Activated CD4-positive, alpha-beta T cell treated with anti-CD3 and anti-CD28 coated beads for 36 hours (primary cell): ENCODE data around the gene LAIR2. TPM values are rescaled to one million over a fixed set of nuclear protein-coding genes. Genes with fewer than 3 reads are reported as not detected.
A peak's percentile ranks its signal among the peaks of the same experiment; 100 is the strongest.
"Not testable (repeated sequence)": the region's sequence is repeated elsewhere in the genome, so short reads cannot be mapped to it uniquely, and the experiment has no call there.

ENCODE experiments used
- ATAC-seq: fragments of 200-7000 bp; cut with Tn5 transposase; one replicate; pipeline ENCODE4 v1.10.0; 2021; ENCODE audit warnings: mild to moderate bottlenecking, moderate library complexity
- CTCF ChIA-PET: fragments of 350-600 bp; sonication (Branson Sonifier 250); formaldehyde crosslinking; loops from one replicate; lab custom pipeline; 2021; ENCODE audit warnings: antibody characterized with exemption; lab: Charles Lee
- POLR2A ChIA-PET: fragments of 350-600 bp; sonication (Branson Sonifier 250); formaldehyde crosslinking; loops from one replicate; lab custom pipeline; 2021; ENCODE audit warnings: antibody characterized with exemption, inconsistent platforms; lab: Charles Lee
- DNase-seq: peaks from one replicate; pipeline ENCODE4 v3.0.0-alpha.2; 2020
- H3K27ac Mint-ChIP-seq: one replicate; pipeline ENCODE4 v1.8.0; 2021; ENCODE audit warnings: mixed read lengths
- H3K27me3 Mint-ChIP-seq: one replicate; pipeline ENCODE4 v1.8.0; 2021; ENCODE audit warnings: mixed read lengths
- H3K36me3 Mint-ChIP-seq: one replicate; pipeline ENCODE4 v1.8.0; 2021; ENCODE audit warnings: low read depth, mixed read lengths
- H3K4me1 Mint-ChIP-seq: one replicate; pipeline ENCODE4 v1.8.0; 2021; ENCODE audit warnings: mixed read lengths
- H3K4me3 Mint-ChIP-seq: one replicate; pipeline ENCODE4 v1.8.0; 2021; ENCODE audit warnings: mild to moderate bottlenecking, moderate library complexity, mixed read lengths
- H3K9me3 Mint-ChIP-seq: one replicate; pipeline ENCODE4 v1.8.0; 2021; ENCODE audit warnings: low read depth, mixed read lengths
- intact Hi-C, 2 experiments: fragments of 100-400 bp; cut with DNase I in 1 of 2; cut with micrococcal nuclease in 1 of 2; formaldehyde crosslinking; loops; one replicate each; pipeline versions ENCODE4 v1.14.2 to v1.15.1; 2022 to 2024; cut with DNase I, micrococcal nuclease
- total RNA-seq, 2 experiments: library from RNA; stranded (reverse); gene quantifications; one replicate each; pipeline ENCODE4 v1.2.3, GENCODE V29; 2021

The LAIR2 gene
- total RNA-seq, 2 experiments from 2014 or later = 3.7 to 5.1 TPM

DNA sequence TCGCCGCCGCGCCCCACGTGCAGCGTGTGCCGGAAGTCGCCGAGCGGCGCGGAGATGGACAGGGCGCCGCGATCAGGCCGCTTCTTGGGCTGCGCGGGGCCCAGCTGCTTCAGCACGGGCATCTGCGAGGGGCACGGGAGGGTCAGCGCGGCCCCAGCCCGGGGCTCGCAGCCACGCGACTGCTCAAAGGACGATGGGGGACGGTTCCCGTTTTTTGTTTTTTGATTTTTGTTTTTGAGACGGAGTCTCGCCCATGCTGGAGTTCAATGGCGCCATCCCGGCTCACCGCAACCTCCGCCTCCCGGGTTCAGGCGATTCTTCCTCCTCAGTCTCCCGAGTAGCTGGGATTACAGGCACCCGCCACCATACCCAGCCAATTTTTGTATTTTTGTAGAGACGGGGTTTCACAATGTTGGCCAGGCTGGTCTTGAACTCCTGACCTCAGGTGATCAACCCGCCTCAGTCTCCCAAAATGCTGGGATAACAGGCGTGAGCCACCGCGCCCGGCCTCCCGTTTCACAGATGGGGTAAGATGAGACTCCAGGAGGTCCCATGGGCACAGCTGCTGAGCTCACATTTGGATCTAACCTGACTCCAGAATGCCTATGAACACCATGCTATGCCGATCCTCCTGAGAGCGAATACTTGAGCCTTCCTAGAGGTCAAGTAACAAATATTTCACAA lies 37.1 kb upstream of the LAIR2 start:
- peaks cover 2% of the 10 kb centered on the region for H3K9me3 Mint-ChIP-seq
- intact Hi-C loops = loop anchor here in 1 of 2 experiments (2.0 to 10.0 kb wide), 6 partner anchors 57 to 1271 kb away; partner anchors contain the start of genes DNAAF3, PPP6R1, RPL28 and TMEM238
- H3K4me3 Mint-ChIP-seq = peak overlapping the region; percentile 46
- DNase-seq (no peak), ATAC-seq (no peak)
- peaks cover 19% of the 10 kb centered on the region for H3K4me1 Mint-ChIP-seq
- peaks cover 8% of the 10 kb centered on the region for H3K36me3 Mint-ChIP-seq
- peaks cover 24% of the 10 kb centered on the region for H3K27me3 Mint-ChIP-seq
- POLR2A ChIA-PET = no interaction called here
- CTCF ChIA-PET = interaction anchor here (0.6 to 0.7 kb wide), 2 partner anchors 36 to 209 kb away, joined by 3 to 4 read pairs; no protein-coding TSS in a partner anchor
- H3K27ac Mint-ChIP-seq = no peak overlapping the region

DNA sequence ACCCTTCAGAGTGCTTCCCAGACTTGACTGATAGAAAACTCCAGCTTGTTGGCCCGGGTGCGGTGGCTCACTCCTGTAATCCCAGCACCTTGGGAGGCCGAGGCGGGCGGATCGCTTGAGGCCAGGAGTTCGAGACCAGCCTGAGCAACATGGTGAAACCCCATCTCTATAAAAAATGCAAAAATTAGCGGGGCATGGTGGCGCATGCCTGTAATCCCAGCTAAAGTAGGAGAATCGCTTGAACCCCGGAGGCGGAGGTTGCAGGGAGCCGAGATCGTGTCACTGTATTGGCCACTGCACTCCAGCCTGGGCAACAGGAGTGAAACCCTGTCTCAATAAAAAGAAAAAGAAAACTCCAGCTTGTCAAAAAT lies 36.5 kb upstream of the LAIR2 start:
- H3K36me3 Mint-ChIP-seq, H3K27ac Mint-ChIP-seq, POLR2A ChIA-PET, ATAC-seq, H3K9me3 Mint-ChIP-seq, DNase-seq: not testable (repeated sequence)
- intact Hi-C loops = loop anchor here in 1 of 2 experiments (10.0 kb wide), 2 partner anchors 699 to 1271 kb away; partner anchors contain the start of genes DNAAF3 and ZNF665
- CTCF ChIA-PET = interaction anchor here (0.7 to 1.1 kb wide), 2 partner anchors 15 to 208 kb away, joined by 3 read pairs; no protein-coding TSS in a partner anchor
- Mint-ChIP-seq H3K27me3 (peaks cover 28% of the 10 kb centered on the region), H3K4me3 (peak overlapping the region; percentile 46), H3K4me1 (peaks cover 23% of the 10 kb centered on the region)

DNA sequence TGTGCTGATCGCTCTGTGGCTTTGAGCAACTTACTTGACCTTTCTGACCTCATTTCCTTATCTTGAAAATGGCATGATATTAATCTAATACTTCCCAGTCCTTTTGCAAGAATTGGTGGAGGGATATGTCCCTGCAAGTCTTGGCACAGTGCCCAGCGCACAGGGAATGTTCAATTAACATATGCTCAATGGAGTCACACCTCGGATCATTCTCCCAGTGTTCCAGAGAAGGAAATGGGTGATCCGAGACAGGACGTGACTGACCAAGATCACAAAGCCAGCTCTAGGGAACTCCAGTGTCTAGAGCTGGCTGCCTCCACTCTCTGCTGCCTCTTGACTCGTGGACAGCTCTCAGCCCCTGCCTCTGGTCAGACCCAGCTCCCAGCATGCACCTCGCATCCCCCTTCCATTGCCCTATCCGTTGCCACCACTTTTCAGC lies 33.1 kb upstream of the LAIR2 start:
- DNase-seq (no peak), ATAC-seq (no peak)
- H3K36me3 Mint-ChIP-seq = no peaks in the 10 kb centered on the region
- no peak overlapping the region for H3K27ac Mint-ChIP-seq
- H3K9me3 Mint-ChIP-seq = peaks cover 2% of the 10 kb centered on the region
- peaks cover 14% of the 10 kb centered on the region for H3K4me1 Mint-ChIP-seq
- peaks cover 39% of the 10 kb centered on the region for H3K27me3 Mint-ChIP-seq
- ChIA-PET POLR2A (no interaction called here), CTCF (interaction anchor here (0.7 to 1.2 kb wide), 2 partner anchors 8 to 53 kb away, joined by 3 to 4 read pairs; no protein-coding TSS in a partner anchor)
- no peak overlapping the region for H3K4me3 Mint-ChIP-seq
- intact Hi-C loops = loop anchor here in 1 of 2 experiments (10.0 kb wide), 2 partner anchors 695 to 1275 kb away; partner anchors contain the start of genes DNAAF3 and ZNF665

DNA sequence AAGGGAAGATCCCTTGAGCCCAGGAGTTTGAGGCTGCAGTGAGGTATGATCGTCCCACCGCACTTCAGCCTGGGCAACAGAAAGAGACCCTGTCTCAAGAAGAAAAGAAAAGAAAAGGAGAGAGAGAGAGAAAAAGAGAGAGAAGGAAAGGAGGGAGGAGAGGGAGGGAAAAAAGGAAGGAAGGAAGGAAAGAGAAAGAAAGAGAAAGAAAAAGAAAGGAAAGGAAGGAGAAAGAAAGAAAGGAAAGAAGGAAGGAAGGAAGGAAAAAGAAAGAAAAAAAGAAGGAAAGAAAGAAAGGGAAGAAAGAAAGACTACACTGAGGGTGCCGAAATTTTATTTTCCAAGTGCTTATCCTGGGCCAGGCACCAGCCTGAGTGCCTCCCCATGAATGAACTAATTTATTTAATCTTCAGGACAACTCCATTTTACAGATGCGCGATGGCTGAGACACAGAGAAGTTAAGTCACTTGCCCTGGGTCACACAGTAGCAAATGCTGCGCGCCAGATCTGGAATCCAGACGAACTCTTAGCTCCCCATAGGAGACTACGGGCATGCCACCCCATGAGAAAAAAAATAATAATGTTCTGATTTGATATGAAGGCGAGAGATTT lies 32.2 kb upstream of the LAIR2 start:
- Mint-ChIP-seq H3K9me3 (peaks cover 2% of the 10 kb centered on the region), H3K27me3 (peaks cover 44% of the 10 kb centered on the region), H3K4me3 (no peak overlapping the region), H3K27ac (no peak overlapping the region), H3K4me1 (peaks cover 12% of the 10 kb centered on the region), H3K36me3 (no peaks in the 10 kb centered on the region)
- POLR2A ChIA-PET = no interaction called here
- CTCF ChIA-PET = interaction anchor here (0.6 to 1.0 kb wide), 2 partner anchors 11 to 216 kb away, joined by 4 read pairs; no protein-coding TSS in a partner anchor
- ATAC-seq = no peak
- intact Hi-C loops = no loop called here
- DNase-seq = no peak

DNA sequence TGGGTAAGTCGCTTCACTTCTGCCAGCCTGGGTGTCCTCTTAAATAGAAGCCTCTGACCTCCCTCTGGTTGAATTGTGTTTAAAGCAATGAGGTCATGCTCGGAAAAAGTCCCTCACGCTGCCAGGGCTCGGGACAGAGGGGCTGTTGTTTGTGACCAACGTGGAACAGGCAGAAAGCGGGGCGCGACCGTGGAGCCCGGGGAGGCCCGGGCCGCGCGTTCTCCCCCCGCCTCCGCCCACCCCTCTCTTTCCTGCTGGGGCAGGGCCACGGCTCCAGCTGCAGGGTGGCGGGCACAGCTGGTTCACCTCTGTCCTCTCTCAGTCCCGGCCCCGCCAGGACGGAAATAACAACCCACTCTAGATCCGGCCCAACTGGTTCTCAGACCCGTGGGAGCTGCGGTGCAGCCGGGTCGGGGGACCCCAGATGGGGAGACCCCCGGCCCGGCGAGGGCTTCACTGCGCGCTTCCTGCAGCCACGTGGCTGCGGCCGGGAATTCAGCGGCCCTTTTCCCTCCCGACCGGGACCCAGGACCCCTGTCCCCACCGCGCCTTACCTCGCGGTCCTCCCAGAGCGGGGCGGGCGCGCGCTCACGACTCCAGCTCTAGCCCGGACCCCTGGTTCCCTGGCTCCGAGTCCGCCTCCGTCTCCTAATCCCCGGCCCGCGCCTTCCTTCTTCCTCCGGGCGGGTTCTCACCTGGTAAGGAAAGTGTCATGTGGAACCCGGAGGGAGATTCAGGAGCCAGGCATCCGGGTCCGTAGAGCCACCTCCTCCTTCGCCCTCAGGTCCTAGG lies 31.4 kb upstream of the LAIR2 start:
- Mint-ChIP-seq H3K4me3 (no peak overlapping the region), H3K4me1 (peaks cover 12% of the 10 kb centered on the region), H3K27ac (no peak overlapping the region), H3K36me3 (no peaks in the 10 kb centered on the region), H3K27me3 (peaks cover 41% of the 10 kb centered on the region), H3K9me3 (no peaks in the 10 kb centered on the region)
- intact Hi-C loops = no loop called here
- POLR2A ChIA-PET = no interaction called here
- ATAC-seq (peak; percentile 39), DNase-seq (no peak)
- CTCF ChIA-PET = interaction anchor here (0.6 to 1.0 kb wide), 3 partner anchors 10 to 665 kb away, joined by 3 to 4 read pairs (median 4); no protein-coding TSS in a partner anchor

DNA sequence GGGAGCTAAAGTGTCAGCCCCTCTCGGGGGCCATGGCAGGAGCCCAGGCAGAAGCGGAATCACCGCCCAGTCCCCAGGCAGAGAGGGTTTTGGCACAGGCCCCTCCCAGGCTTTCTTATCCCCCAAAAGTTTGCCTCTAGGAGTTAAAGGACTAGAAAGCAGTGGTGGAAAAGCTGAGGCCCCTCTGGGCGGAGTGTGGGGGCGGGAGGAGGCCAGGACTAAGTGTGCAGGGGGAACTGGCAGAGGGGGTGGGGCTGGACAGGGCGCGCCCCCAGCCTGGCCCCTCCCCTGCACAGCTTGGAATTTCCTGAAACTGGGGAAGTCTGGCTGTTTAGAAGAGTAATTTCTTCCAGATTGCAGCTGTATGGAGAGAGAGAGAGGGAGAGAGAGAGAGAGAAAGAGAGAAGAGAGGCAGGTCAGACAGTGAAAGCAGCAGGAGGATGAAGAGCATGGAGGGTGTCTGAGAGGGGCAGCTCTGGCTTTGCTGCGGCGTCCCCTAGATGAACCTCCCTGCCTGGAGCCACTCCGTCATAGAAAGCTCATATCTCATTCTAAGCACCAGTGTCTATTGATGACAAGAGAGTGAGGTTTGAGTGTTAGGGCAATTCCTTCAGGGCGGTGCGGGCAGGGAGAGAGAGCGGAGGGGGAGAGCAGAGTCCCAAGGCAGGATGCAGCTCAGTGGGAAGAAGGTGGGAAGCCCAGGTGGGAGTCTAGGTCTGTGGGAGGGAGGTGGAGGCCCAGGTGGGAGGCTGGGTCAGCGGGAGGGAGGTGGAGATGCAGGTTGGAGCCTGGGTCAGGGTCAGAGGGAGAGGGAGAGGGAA lies 29.4 kb upstream of the LAIR2 start, which contains the start of gene CDC42EP5:
TSS of gene CDC42EP5 (minus strand) at position 226 of the 821 bp plus-strand sequence. CDS start 7,749 bp downstream, outside the sequence.
- Mint-ChIP-seq H3K27me3 (peaks cover 48% of the 10 kb centered on the region), H3K9me3 (no peaks in the 10 kb centered on the region), H3K4me1 (peaks cover 12% of the 10 kb centered on the region), H3K36me3 (no peaks in the 10 kb centered on the region), H3K27ac (no peak within 1 kb of the TSS), H3K4me3 (no peak within 1 kb of the TSS)
- ChIA-PET CTCF (interaction anchor here (0.8 to 1.2 kb wide), 2 partner anchors 28 to 201 kb away, joined by 4 read pairs; no protein-coding TSS in a partner anchor), POLR2A (interaction anchor here (0.7 to 1.4 kb wide), 2 partner anchors 10 to 24 kb away, joined by 3 to 4 read pairs; partner anchors contain the start of genes LENG8 and LENG9)
- peak; percentile 68 for ATAC-seq
- intact Hi-C loops = no loop called here
- peak; percentile 42 for DNase-seq

DNA sequence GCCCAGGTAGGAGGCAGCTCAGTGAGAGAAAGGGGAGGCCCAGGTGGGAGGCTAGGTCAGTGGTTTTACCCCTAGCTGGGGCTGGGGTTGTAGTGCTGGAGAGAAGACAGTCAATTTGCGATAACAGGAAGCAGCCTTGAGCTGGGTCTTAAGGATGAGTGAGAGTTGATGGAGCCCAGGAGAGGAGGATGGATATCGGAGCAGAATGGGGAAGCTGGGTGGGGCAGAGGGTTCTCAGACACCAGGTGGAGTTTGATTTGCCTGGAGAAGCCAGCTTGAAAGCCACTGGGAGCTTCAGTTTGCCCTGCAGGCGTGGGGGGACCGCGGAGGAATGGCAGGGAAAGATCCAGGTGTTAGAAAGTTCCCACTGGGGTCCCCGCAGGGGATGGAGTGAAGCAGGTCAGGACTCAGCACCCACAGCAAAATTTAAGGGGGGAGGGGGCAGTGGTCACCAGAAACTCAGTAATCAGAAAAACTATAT lies 28.7 kb upstream of the LAIR2 start:
- CTCF ChIA-PET = interaction anchor here (0.6 to 1.2 kb wide), 5 partner anchors 26 to 1030 kb away, joined by 3 to 5 read pairs (median 4); no protein-coding TSS in a partner anchor
- no peak for ATAC-seq
- H3K4me3 Mint-ChIP-seq = no peak overlapping the region
- H3K27ac Mint-ChIP-seq = no peak overlapping the region
- H3K4me1 Mint-ChIP-seq = peaks cover 12% of the 10 kb centered on the region
- POLR2A ChIA-PET = interaction anchor here (1.4 kb wide), 1 partner anchor 25 kb away, joined by 4 read pairs; the partner anchor contains the start of gene LENG8
- intact Hi-C loops = no loop called here
- peaks cover 48% of the 10 kb centered on the region for H3K27me3 Mint-ChIP-seq
- no peaks in the 10 kb centered on the region for H3K9me3 Mint-ChIP-seq
- DNase-seq = no peak
- no peaks in the 10 kb centered on the region for H3K36me3 Mint-ChIP-seq

DNA sequence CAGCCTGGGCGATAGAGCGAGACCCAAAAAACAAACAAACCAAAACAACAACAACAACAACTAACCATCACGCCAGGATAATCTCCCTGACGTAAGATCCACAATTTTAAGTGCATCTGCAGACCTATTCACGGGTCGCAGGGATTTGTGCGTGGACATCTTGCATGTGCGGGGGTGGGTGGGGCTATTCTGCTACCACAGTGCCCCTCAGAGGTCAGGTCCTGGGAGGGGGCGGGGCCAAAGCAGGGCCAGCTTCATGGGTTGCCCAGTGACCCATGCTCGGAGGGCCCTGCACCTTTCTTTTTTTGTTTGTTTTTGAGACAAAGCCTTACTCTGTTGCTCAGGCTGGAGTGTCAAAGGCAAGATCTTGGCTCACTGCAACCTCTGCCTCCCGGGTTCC lies 26.9 kb upstream of the LAIR2 start:
- DNase-seq (no peak), ATAC-seq (no peak)
- H3K9me3 Mint-ChIP-seq = no peaks in the 10 kb centered on the region
- ChIA-PET CTCF (no interaction called here), POLR2A (no interaction called here)
- no peak overlapping the region for H3K27ac Mint-ChIP-seq
- peaks cover 35% of the 10 kb centered on the region for H3K27me3 Mint-ChIP-seq
- peaks cover 8% of the 10 kb centered on the region for H3K4me1 Mint-ChIP-seq
- H3K36me3 Mint-ChIP-seq = no peaks in the 10 kb centered on the region
- no peak overlapping the region for H3K4me3 Mint-ChIP-seq
- intact Hi-C loops = no loop called here

DNA sequence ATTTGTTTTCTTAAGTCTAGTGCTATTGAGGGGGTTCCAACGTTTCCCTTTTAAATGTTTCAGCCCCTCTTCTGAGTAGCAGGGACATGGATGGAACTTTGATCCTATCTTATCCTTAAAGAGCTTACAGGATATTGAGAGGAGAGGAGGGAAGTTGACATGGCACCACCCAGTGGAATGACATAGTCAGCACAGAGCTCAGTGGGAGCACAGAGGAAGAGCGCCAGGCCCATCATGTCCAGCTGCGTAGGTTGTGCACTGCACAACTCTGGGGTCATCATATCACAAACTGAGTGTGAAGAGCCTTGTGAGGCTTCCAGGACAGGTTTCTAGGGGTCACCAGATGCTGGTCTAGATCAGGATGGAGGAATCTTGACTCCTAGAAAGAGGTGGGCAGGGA lies 25.0 kb upstream of the LAIR2 start:
- Mint-ChIP-seq H3K27ac (no peak overlapping the region), H3K36me3 (no peaks in the 10 kb centered on the region), H3K27me3 (peaks cover 35% of the 10 kb centered on the region), H3K9me3 (no peaks in the 10 kb centered on the region), H3K4me3 (no peak overlapping the region), H3K4me1 (peaks cover 5% of the 10 kb centered on the region)
- ChIA-PET CTCF (interaction anchor here (0.6 to 1.3 kb wide), 4 partner anchors 8 to 101 kb away, joined by 3 to 5 read pairs (median 4); no protein-coding TSS in a partner anchor), POLR2A (interaction anchor here (0.6 kb wide), 1 partner anchor 14 kb away, joined by 3 read pairs; the partner anchor contains the start of gene LENG9)
- intact Hi-C loops = no loop called here
- no peak for ATAC-seq
- no peak for DNase-seq
